GM19397 (cell line): ENCODE data around the gene SELENOM.
"Not testable (repeated sequence)": the region's sequence is repeated elsewhere in the genome, so short reads cannot be mapped to it uniquely, and the experiment has no call there.

Experiments
- ATAC-seq: cut with Tn5 transposase; IDR thresholded peaks from one replicate; pipeline ENCODE4 v1.9.1; 2021; ENCODE audit warnings: mild to moderate bottlenecking, moderate library complexity; ENCODE audit not compliant: unreplicated experiment

SELENOM gene

GRCh38 chr22:31080164-31080847 is 27.1 kb downstream of the SELENOM start:
- no peak for ATAC-seq

DNA sequence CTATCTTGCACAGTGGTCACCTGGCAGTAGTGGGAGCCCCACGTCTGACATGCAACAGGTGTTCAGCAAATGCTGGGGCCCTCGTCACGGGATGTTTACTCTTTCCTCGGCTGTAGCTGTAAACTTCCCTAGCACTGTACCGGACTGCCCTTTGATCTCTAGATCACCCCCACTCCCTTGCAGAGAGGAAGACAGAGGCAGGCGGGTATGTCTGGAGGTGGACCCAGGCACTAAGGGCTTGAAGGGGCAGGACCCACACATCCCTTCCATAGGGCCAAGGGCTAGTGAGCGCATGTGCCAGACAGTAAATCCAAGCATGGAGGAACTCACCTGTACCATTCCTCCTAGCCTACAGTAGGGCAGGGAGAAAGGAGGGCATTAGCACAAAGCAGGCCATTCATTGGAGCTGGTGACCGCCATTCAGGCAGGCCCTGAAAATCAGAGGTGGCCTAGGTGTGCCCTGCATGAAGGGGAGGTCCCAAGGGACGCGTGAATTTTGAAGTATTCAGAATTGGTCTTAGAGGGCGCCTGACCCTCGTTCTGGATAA is 28.2 kb downstream of the SELENOM start:
- no peak for ATAC-seq

- ATAC-seq: not testable (repeated sequence)
Observed at GRCh38 chr22:31078389-31078788, 29.0 kb downstream of the SELENOM start.

GRCh38 chr22:31077681-31078080 is 29.7 kb downstream of the SELENOM start:
- ATAC-seq: no peak

DNA sequence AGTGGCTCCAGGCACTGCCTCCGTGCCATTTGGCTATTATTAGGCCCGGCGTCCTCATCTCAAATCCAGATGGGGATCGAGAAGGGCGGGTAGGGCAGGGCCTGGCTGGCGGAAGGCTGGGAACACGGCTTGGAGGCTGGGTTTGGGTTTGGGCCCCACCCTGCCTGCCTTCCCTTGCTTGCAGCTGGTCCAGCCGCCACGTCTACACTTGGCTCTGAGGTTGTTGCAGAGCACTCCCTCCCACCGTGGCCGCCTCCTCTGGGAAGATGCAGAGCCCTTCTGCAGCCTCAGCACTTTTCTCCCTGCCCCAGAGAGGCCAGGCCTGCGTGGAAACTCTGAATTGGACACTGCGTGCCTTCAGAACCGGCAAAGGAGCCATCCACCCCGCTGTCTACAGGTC is 31.4 kb downstream of the SELENOM start:
- no peak for ATAC-seq

DNA sequence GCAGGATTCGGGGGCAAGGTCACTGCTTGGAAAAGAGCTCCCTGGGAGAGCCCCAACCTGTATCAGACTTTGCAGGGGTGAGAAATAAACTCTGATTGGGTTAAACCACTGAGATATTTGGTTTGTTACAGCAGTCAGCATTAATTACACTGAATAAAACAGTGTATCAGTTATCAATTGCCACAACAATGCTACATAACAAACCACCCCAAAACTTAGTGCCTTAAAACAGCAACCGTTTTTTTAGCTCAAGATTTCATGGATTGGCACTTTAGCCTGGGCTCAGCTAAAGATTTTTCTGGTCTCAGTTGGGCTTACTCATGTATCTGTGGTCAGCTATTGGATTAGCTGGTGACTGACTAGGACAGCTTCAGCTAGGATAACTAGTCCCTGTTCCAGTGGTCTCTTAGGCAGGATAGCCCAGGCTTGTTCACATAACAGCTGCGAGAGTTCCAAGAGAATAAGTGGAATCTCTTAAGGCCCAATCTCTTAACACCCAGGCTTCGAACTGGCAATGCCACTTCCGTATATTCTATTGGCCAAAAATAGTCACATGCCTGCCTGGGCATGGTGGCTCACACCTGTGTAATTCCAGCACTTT is 33.7 kb downstream of the SELENOM start:
- ATAC-seq: not testable (repeated sequence)

DNA sequence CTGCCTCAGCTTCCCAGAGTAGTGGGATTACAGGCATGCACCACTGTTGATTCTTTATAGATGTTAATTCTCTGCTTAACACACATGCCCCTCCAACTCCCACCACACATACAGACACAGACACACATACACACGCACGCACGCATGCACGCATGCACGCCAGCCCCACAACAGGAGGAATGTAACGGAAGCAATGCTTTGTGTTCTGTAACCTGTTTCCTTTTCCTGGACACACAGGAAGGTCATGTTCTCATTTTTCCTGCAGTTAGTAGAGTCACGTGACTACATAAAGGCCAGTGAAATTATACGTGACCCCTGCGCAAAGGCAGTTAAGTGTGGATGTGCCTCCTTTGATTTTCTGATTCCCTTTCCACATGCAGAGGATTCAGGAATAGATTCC is 34.2 kb downstream of the SELENOM start:
- not testable (repeated sequence) for ATAC-seq

DNA sequence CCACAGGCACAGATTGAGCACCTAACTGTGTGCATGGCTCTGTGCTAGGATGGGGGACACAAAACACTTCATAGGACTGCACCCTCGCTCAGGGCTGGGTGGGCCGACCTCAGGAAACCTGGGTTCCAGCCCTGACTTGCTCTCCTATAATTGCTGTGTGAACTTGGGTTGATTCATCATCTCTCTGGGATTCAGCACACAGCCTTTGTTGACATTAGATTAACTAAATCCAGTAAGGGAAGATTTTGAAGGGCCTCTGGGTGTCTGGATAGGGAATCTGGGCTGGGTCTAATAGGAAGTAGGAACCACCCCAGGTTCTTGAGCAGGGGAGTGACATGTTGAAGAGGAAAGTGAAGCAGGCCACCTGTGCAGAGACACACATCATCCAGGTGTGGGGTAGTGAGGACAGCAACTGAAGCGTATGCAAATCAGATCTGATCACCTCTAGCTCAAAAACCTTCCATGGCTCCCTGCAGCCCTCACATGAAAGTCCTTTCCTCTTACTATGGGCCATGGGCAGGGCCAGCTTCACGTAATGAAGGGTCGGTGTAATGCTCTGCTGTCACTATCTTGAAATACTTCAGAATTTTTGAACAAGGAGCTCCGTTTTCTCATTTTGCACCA is 37.6 kb downstream of the SELENOM start:
- not testable (repeated sequence) for ATAC-seq

DNA sequence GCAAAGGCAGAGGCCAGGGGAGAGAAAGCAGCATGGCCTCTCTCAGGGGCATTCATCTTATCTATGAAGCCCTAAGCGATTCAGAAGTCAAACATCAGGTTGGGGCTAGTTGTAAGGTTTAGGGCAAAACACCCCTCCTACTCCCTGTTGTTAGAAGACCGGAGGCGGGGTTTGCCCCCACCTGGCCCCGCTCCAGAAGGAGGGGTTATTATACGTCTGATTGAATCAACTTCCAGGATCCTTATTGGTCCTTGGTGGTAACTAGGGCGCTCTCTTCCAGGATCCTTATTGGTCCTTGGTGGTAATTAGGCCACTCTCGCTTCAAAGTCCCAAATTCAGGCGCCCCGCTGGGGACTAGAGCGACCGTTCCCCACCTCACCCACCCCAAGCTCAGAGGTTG is 38.4 kb downstream of the SELENOM start:
- no peak for ATAC-seq

DNA sequence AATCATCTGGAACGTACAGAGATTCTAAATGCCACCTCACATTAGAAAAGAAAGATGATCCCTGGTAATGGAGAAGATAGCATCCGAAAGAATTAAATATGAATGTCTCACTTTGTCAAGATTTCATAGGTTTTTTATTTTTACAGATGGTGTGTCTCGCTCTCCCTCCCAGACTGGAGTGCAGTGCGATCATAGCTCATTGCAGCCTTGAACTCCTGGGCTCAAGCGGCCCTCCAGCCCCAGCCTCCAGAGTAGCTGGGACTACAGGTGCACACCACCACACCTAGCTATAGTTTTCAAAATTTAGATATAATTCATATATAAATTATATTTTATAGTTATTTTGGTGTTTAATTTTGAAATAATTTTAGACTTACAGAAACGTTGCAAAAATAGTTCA is 43.0 kb downstream of the SELENOM start:
- ATAC-seq: no peak

DNA sequence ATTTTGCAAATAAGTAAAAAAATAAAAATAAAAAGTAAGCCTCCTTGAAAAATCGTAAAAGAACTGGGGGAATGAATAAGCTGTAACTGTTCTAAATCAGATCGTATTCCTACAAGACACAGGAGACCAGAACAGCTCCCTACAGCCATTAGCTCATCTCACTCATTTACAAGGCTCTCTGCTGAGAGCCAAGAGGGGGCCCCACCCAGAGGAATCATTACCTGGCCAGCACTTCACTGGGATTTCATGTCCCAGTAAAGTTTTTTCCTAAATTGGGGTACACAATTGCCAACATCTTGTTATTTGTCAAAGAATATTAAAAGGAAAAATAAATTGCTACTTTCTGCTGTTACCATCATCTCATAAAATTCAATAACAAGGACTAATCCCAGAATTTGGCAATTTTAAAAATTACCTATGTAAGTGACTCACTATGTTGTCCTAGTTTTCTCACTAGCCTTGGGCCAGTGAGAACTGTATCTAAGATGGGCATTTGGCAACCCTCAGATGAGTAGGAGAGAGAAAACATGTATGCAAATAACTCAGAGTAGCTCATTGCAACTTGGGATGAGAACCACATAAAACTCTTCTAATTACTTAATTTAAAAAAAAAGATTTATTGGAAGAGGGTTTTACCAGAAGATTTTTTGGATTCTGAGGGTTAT is 44.7 kb downstream of the SELENOM start:
- no peak for ATAC-seq

GRCh38 chr22:31059663-31060062 is 47.7 kb downstream of the SELENOM start:
- ATAC-seq: not testable (repeated sequence)

DNA sequence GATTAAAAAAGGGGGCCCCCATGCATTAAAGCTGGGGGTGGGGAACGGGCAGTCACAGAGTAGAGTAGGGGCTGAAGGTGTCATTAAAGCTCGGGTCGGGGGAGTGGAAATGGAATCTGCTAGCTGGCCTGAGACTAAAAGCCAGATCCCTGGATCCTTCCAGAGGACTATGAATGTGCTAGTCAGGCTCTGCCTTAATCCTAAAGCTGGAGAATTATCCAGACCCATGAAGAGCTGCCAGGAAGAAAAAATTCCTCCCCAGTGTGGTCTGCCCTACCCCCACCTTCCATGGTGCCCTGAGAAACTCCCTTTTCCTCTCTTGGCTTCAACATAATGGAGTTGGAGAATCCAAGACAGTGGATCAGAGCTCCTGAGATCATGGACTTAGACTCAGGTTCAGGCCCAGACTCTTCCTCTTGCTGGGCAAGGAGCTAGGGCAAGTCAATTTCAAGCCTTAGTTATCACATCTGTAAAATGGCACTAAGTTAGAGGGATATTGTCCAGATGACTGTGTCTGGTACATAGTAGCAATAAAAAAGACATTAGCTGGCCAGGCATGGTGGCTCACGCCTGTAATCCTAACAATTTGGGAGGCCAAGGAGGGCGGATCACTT is 50.3 kb downstream of the SELENOM start:
- no peak for ATAC-seq

DNA sequence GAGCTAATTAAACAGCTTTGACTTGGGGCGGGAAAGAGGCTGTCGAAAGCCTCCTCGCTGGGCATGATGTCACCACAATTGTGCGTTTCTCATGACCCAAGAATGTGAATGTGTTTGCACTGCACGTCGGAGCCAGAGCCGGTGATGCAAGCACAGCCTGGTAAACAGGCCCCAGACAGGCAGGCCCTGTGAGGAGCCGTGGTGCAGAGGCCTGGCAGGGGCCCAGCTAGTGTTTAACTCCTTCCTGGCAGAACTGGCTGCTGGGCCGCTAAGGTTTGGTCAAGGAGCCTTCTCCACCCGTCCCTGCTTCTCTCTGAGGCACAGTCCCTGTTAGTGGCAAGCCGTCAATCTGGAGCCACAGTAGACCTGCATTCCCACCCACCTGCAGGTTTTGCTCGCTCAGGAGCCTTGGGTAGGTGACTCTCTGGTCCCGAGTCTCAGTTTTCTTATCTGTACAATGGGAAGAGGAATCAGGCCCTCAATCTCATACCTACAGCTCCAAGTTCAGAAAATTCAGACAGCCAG is 51.7 kb downstream of the SELENOM start:
- no peak for ATAC-seq

- ATAC-seq: no peak
Observed at GRCh38 chr22:31055117-31055634, 52.2 kb downstream of the SELENOM start.
